DND-41 (cell line): ENCODE results near the gene GMFB.
"Not testable (repeated sequence)": the region's sequence is repeated elsewhere in the genome, so short reads cannot be mapped to it uniquely, and the experiment has no call there.

Experiments
- ATAC-seq: fragments of 200-7000 bp; cut with Tn5 transposase; 3 replicates; pipeline ENCODE4 v1.9.1; 2021; ENCODE audit warnings: low read depth; ENCODE audit not compliant: insufficient read depth
- DNase-seq: peaks from one replicate; pipeline ENCODE4 v3.0.0-alpha.2; 2020
- H2AFZ ChIP-seq: 2 replicates; pipeline ENCODE4 v1.6.0; 2012; ENCODE audit warnings: low read depth, low read length
- H3K27ac ChIP-seq: 2 replicates; pipeline ENCODE4 v1.5.1; 2012; ENCODE audit warnings: low read length, inconsistent platforms
- H3K27me3 ChIP-seq: fragments of 200-600 bp; sonication (generic); 2 replicates; pipeline ENCODE4 v1.6.0; 2012; ENCODE audit warnings: low read length, mild to moderate bottlenecking, inconsistent platforms; ENCODE audit not compliant: insufficient read depth, poor library complexity
- H3K36me3 ChIP-seq: 2 replicates; pipeline ENCODE4 v1.5.1; 2012; ENCODE audit warnings: low read length, inconsistent platforms; ENCODE audit not compliant: insufficient read depth
- H3K4me1 ChIP-seq: 2 replicates; pipeline ENCODE4 v1.5.1; 2012; ENCODE audit warnings: mild to moderate bottlenecking, low read length; ENCODE audit not compliant: insufficient read depth
- H3K4me2 ChIP-seq: 2 replicates; pipeline ENCODE4 v1.6.0; 2012; ENCODE audit warnings: mild to moderate bottlenecking, moderate library complexity, low read length, inconsistent platforms; ENCODE audit not compliant: insufficient read depth
- H3K4me3 ChIP-seq, 2 experiments: fragments of 200-600 bp in 1 of 2; shearing (Covaris generic) in 1 of 2; 2 replicates each; pipeline ENCODE4 v1.5.1; 2012 to 2016; ENCODE audit warnings: inconsistent platforms in 2 of 2, low read length in 2 of 2, mild to moderate bottlenecking in 2 of 2, low read depth in 1 of 2, moderate library complexity in 1 of 2
- H3K79me2 ChIP-seq: 2 replicates; pipeline ENCODE4 v1.6.0; 2012; ENCODE audit warnings: low read length, inconsistent platforms; ENCODE audit not compliant: insufficient read depth
- H3K9ac ChIP-seq: 2 replicates; pipeline ENCODE4 v1.6.0; 2012; ENCODE audit warnings: low read depth, mild to moderate bottlenecking, inconsistent platforms, low read length, moderate library complexity
- H3K9me3 ChIP-seq: 2 replicates; pipeline ENCODE4 v1.5.1; 2012; ENCODE audit warnings: low read length, moderate library complexity, mild to moderate bottlenecking, inconsistent platforms; ENCODE audit not compliant: insufficient read depth, severe bottlenecking
- H4K20me1 ChIP-seq: 2 replicates; pipeline ENCODE4 v1.6.0; 2012; ENCODE audit warnings: low read length; ENCODE audit not compliant: insufficient read depth
- CTCF ChIP-seq: IDR thresholded peaks from 2 replicates; pipeline ENCODE4 v1.5.1; 2012; ENCODE audit warnings: borderline replicate concordance, low read length, moderate library complexity, mild to moderate bottlenecking; ENCODE audit not compliant: poor library complexity, severe bottlenecking; ENCODE audit errors: extremely low read depth
- EZH2 ChIP-seq: IDR thresholded peaks from 3 replicates; pipeline ENCODE4 v1.6.1; 2012; ENCODE audit warnings: borderline replicate concordance, low read depth, mild to moderate bottlenecking, moderate library complexity, low read length, inconsistent platforms; ENCODE audit not compliant: severe bottlenecking

The GMFB gene

GRCh38 chr14:54459106-54459505 is 29.7 kb downstream of the GMFB start:
- Histone ChIP-seq H4K20me1 (no peaks in the 10 kb centered on the region), H3K36me3 (no peaks in the 10 kb centered on the region), H3K79me2 (no peaks in the 10 kb centered on the region), H3K4me3 (no peak overlapping the region), H3K9ac (no peak overlapping the region), H3K4me2 (no peak overlapping the region), H3K4me1 (no peaks in the 10 kb centered on the region), H3K27me3 (no peaks in the 10 kb centered on the region), H3K27ac (no peak overlapping the region), H3K9me3 (peaks cover 7% of the 10 kb centered on the region), H2AFZ (no peak overlapping the region)
- no peak for DNase-seq
- no peak for ATAC-seq
- TF ChIP-seq EZH2, result no peak
- no peak for TF ChIP-seq CTCF

- not testable (repeated sequence) for H3K79me2 ChIP-seq, ATAC-seq, H2AFZ ChIP-seq, H3K4me2 ChIP-seq, H3K9me3 ChIP-seq, H3K27ac ChIP-seq, H3K9ac ChIP-seq, H3K27me3 ChIP-seq, H3K4me1 ChIP-seq, H3K36me3 ChIP-seq, H3K4me3 ChIP-seq, H4K20me1 ChIP-seq, DNase-seq
These were observed 30.2 kb downstream of the GMFB start for GRCh38 chr14:54458536-54458935.

- Histone ChIP-seq H3K4me2 (no peak overlapping the region), H3K27me3 (no peaks in the 10 kb centered on the region), H3K79me2 (no peaks in the 10 kb centered on the region), H3K4me1 (no peaks in the 10 kb centered on the region), H2AFZ (no peak overlapping the region), H3K4me3 (no peak overlapping the region), H3K9ac (no peak overlapping the region), H3K36me3 (no peaks in the 10 kb centered on the region), H3K27ac (no peak overlapping the region), H3K9me3 (peaks cover 7% of the 10 kb centered on the region), H4K20me1 (no peaks in the 10 kb centered on the region)
- no peak for DNase-seq
- ATAC-seq, result no peak
- no peak for TF ChIP-seq CTCF
- no peak for TF ChIP-seq EZH2
These were observed 31.2 kb downstream of the GMFB start for GRCh38 chr14:54457609-54457996.

GRCh38 chr14:54456820-54457608 is 31.8 kb downstream of the GMFB start:
- not testable (repeated sequence) for H3K9ac ChIP-seq, DNase-seq, H3K79me2 ChIP-seq, H3K9me3 ChIP-seq, H3K4me1 ChIP-seq, H3K4me3 ChIP-seq, H2AFZ ChIP-seq, ATAC-seq, H3K27me3 ChIP-seq, H3K27ac ChIP-seq, H4K20me1 ChIP-seq, H3K4me2 ChIP-seq, H3K36me3 ChIP-seq
